Measurements from ENCODE around the gene SAMHD1.
"Not testable (repeated sequence)": the region's sequence is repeated elsewhere in the genome, so short reads cannot be mapped to it uniquely, and the experiment has no call there.

Gene SAMHD1

DNA sequence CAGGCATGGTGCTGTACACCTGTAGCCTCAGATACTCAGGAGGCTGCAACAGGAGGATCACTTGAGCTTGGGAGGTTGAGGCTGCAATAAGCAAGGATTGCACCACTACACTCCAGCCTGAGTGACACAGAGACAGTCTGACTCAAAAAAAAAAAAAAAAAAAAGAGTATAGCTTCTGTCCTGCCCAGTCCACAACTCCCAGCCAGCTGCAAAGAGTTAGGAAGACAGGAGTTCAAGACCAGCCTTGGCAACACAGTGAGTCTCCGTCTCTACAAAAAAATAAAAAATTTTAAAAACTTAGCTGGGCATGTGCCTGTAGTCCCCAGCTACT lies 103.8 kb downstream of the SAMHD1 start:
- peak; percentile 31 to 67 for DNase-seq (ENCODE audit: low read depth in 2 of 2)
- TF ChIP-seq, protein P1, sequence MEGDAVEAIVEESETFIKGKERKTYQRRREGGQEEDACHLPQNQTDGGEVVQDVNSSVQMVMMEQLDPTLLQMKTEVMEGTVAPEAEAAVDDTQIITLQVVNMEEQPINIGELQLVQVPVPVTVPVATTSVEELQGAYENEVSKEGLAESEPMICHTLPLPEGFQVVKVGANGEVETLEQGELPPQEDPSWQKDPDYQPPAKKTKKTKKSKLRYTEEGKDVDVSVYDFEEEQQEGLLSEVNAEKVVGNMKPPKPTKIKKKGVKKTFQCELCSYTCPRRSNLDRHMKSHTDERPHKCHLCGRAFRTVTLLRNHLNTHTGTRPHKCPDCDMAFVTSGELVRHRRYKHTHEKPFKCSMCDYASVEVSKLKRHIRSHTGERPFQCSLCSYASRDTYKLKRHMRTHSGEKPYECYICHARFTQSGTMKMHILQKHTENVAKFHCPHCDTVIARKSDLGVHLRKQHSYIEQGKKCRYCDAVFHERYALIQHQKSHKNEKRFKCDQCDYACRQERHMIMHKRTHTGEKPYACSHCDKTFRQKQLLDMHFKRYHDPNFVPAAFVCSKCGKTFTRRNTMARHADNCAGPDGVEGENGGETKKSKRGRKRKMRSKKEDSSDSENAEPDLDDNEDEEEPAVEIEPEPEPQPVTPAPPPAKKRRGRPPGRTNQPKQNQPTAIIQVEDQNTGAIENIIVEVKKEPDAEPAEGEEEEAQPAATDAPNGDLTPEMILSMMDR (IDR thresholded peaks at IDR 0.05; ENCODE audit: low read depth, low read length), result no peak
- H3K4me3 ChIP-seq (replicated peaks in 1 of 2; ENCODE audit: low read depth in 2 of 2, low read length in 2 of 2), result no peak overlapping the region

- TF ChIP-seq, protein P1 (IDR thresholded peaks at IDR 0.05; ENCODE audit: low read depth, low read length), result no peak
- peak; percentile 95 to 97 for DNase-seq (ENCODE audit: low read depth in 2 of 2)
- no peak overlapping the region for H3K4me3 ChIP-seq (replicated peaks in 1 of 2; ENCODE audit: low read depth in 2 of 2, low read length in 2 of 2)
Observed at GRCh38 chr20:36847009-36847709, 104.3 kb downstream of the SAMHD1 start.

- TF ChIP-seq, protein P1 (IDR thresholded peaks at IDR 0.05; ENCODE audit: low read depth, low read length), result no peak
- no peak for DNase-seq (ENCODE audit: low read depth in 2 of 2)
- H3K4me3 ChIP-seq (replicated peaks in 1 of 2; ENCODE audit: low read depth in 2 of 2, low read length in 2 of 2), result no peak overlapping the region
Observed at GRCh38 chr20:36845288-36845971, 106.1 kb downstream of the SAMHD1 start.

GRCh38 chr20:36841030-36841429 lies 110.5 kb downstream of the SAMHD1 start:
- H3K4me3 ChIP-seq (replicated peaks in 1 of 2; ENCODE audit: low read depth in 2 of 2, low read length in 2 of 2); DNase-seq (ENCODE audit: low read depth in 2 of 2): not testable (repeated sequence)

Measured in cardiac fibroblast (primary cell).